ENCODE results near the gene PECR.

PECR gene

GRCh38 chr2:216072473-216072872 is 9.1 kb downstream of the PECR start:
- DNase-seq (ENCODE audit: low read depth in 2 of 2, low spot score in 1 of 2), result no peak

GRCh38 chr2:216071111-216071851 is 10.3 kb downstream of the PECR start:
- DNase-seq (ENCODE audit: low read depth in 2 of 2, low spot score in 1 of 2), result no peak

GRCh38 chr2:216070195-216070594 is 11.4 kb downstream of the PECR start:
- no peak for DNase-seq (ENCODE audit: low read depth in 2 of 2, low spot score in 1 of 2)

- DNase-seq (ENCODE audit: low read depth in 2 of 2, low spot score in 1 of 2), result no peak
Measured at GRCh38 chr2:216069028-216069427, 12.6 kb downstream of the PECR start.

GRCh38 chr2:216066230-216066629 is 15.4 kb downstream of the PECR start:
- no peak for DNase-seq (ENCODE audit: low read depth in 2 of 2, low spot score in 1 of 2)

- DNase-seq (ENCODE audit: low read depth in 2 of 2, low spot score in 1 of 2), result no peak
Measured at GRCh38 chr2:216064665-216065064, 16.9 kb downstream of the PECR start.

GRCh38 chr2:216064014-216064630 is 17.5 kb downstream of the PECR start:
- DNase-seq (ENCODE audit: low read depth in 2 of 2, low spot score in 1 of 2), result no peak

- no peak for DNase-seq (ENCODE audit: low read depth in 2 of 2, low spot score in 1 of 2)
Measured at GRCh38 chr2:216059233-216059834, 22.3 kb downstream of the PECR start.

GRCh38 chr2:216057688-216058193 is 23.9 kb downstream of the PECR start:
- peak in 1 of 2 donors; percentile 7 for DNase-seq (ENCODE audit: low read depth in 2 of 2, low spot score in 1 of 2)

- no peak for DNase-seq (ENCODE audit: low read depth in 2 of 2, low spot score in 1 of 2)
Measured at GRCh38 chr2:216056739-216057138, 24.9 kb downstream of the PECR start.

GRCh38 chr2:216055680-216056079 is 25.9 kb downstream of the PECR start:
- DNase-seq (ENCODE audit: low read depth in 2 of 2, low spot score in 1 of 2), result no peak

- DNase-seq (ENCODE audit: low read depth in 2 of 2, low spot score in 1 of 2), result no peak
Measured at GRCh38 chr2:216052420-216052819, 29.2 kb downstream of the PECR start.

GRCh38 chr2:216051350-216051749 is 30.3 kb downstream of the PECR start:
- DNase-seq (ENCODE audit: low read depth in 2 of 2, low spot score in 1 of 2), result no peak

GRCh38 chr2:216049452-216049851 is 32.2 kb downstream of the PECR start:
- DNase-seq (ENCODE audit: low read depth in 2 of 2, low spot score in 1 of 2), result no peak

- no peak for DNase-seq (ENCODE audit: low read depth in 2 of 2, low spot score in 1 of 2)
Measured at GRCh38 chr2:216047397-216047796, 34.2 kb downstream of the PECR start.

GRCh38 chr2:216044883-216045486 is 36.6 kb downstream of the PECR start:
- no peak for DNase-seq (ENCODE audit: low read depth in 2 of 2, low spot score in 1 of 2)

GRCh38 chr2:216043949-216044348 is 37.7 kb downstream of the PECR start:
- no peak for DNase-seq (ENCODE audit: low read depth in 2 of 2, low spot score in 1 of 2)

GRCh38 chr2:216041438-216041837 is 40.2 kb downstream of the PECR start:
- DNase-seq (ENCODE audit: low read depth in 2 of 2, low spot score in 1 of 2), result no peak

- no peak for DNase-seq (ENCODE audit: low read depth in 2 of 2, low spot score in 1 of 2)
Measured at GRCh38 chr2:216039918-216040317, 41.7 kb downstream of the PECR start.

- peak; percentile 45 to 64 for DNase-seq (ENCODE audit: low read depth in 2 of 2, low spot score in 1 of 2)
Measured at GRCh38 chr2:216034065-216034464, 47.5 kb downstream of the PECR start.

- DNase-seq (ENCODE audit: low read depth in 2 of 2, low spot score in 1 of 2), result no peak
Measured at GRCh38 chr2:216033403-216033802, 48.2 kb downstream of the PECR start.
